WTC11 (cell line): ENCODE results near the gene ELMO1. TPM values are rescaled to one million over a fixed set of nuclear protein-coding genes. Genes with fewer than 3 reads are reported as not detected.

Experiments
- ATAC-seq: fragments of 200-7000 bp; cut with Tn5 transposase; 2 replicates; pipeline ENCODE4 v1.10.0; 2021; ENCODE audit warnings: mild to moderate bottlenecking, moderate library complexity
- CTCF ChIA-PET: fragments of 300-600 bp; sonication (Branson Sonifier 250); formaldehyde crosslinking; loops from one replicate; lab custom pipeline; 2021; ENCODE audit warnings: antibody characterized with exemption; lab: Charles Lee
- POLR2A ChIA-PET: fragments of 350-600 bp; sonication (Branson Sonifier 250); formaldehyde crosslinking; loops from one replicate; lab custom pipeline; 2021; ENCODE audit warnings: antibody characterized with exemption; lab: Charles Lee
- DNase-seq: peaks from one replicate; pipeline ENCODE4 v3.0.0; 2021; ENCODE audit warnings: low spot score
- H3K27ac Mint-ChIP-seq: 2 replicates; pipeline ENCODE4 v1.8.0; 2021; ENCODE audit warnings: mixed read lengths
- H3K27me3 Mint-ChIP-seq: 2 replicates; pipeline ENCODE4 v1.8.0; 2021; ENCODE audit warnings: low read depth, mild to moderate bottlenecking, moderate library complexity, mixed read lengths
- H3K36me3 Mint-ChIP-seq: 2 replicates; pipeline ENCODE4 v1.8.0; 2021; ENCODE audit warnings: mixed read lengths
- H3K4me1 Mint-ChIP-seq: 2 replicates; pipeline ENCODE4 v1.8.0; 2022; ENCODE audit warnings: mixed read lengths
- H3K4me3 Mint-ChIP-seq: 2 replicates; pipeline ENCODE4 v1.8.0; 2021; ENCODE audit warnings: mild to moderate bottlenecking, moderate library complexity, mixed read lengths
- H3K9me3 Mint-ChIP-seq: 2 replicates; pipeline ENCODE4 v1.8.0; 2021; ENCODE audit warnings: mixed read lengths
- AR ChIP-seq: fragments of 250-450 bp; sonication (Bioruptor Pico); IDR thresholded peaks from 2 replicates; pipeline ENCODE4 v1.9.0; 2021; ENCODE audit warnings: mild to moderate bottlenecking
- ATF2 ChIP-seq: sonication (generic); formaldehyde crosslinking; IDR thresholded peaks from 2 replicates; pipeline ENCODE4 v1.8.1; 2022; ENCODE audit warnings: low read depth, missing genetic modification reagents, borderline replicate concordance
- ELF4 ChIP-seq: sonication (generic); formaldehyde crosslinking; IDR thresholded peaks from 2 replicates; pipeline ENCODE4 v1.8.1; 2022; ENCODE audit warnings: low read depth, mild to moderate bottlenecking, moderate library complexity, missing genetic modification reagents
- GABPB1 ChIP-seq: sonication (generic); formaldehyde crosslinking; IDR thresholded peaks from 2 replicates; pipeline ENCODE4 v1.8.1; 2023; ENCODE audit warnings: mild to moderate bottlenecking, missing genetic modification reagents
- GTF2I ChIP-seq: fragments of 250-450 bp; sonication (Bioruptor Pico); conservative IDR thresholded peaks from 2 replicates; pipeline ENCODE4 v1.4.0; 2021; ENCODE audit warnings: mild to moderate bottlenecking
- HMGXB4 ChIP-seq: sonication (generic); formaldehyde crosslinking; IDR thresholded peaks from 2 replicates; pipeline ENCODE4 v1.8.1; 2023; ENCODE audit warnings: mild to moderate bottlenecking, moderate library complexity, missing genetic modification reagents
- IRF2 ChIP-seq: sonication (generic); formaldehyde crosslinking; IDR thresholded peaks from 2 replicates; pipeline ENCODE4 v1.8.0; 2022; ENCODE audit warnings: low read depth, missing genetic modification reagents, borderline replicate concordance
- MAX ChIP-seq: sonication (generic); formaldehyde crosslinking; IDR thresholded peaks from 2 replicates; pipeline ENCODE4 v1.8.0; 2022; ENCODE audit warnings: mild to moderate bottlenecking, missing genetic modification reagents
- MLX ChIP-seq: sonication (generic); formaldehyde crosslinking; IDR thresholded peaks from 2 replicates; pipeline ENCODE4 v1.8.1; 2023; ENCODE audit warnings: mild to moderate bottlenecking, missing genetic modification reagents, moderate library complexity
- NFATC4 ChIP-seq: fragments of 250-450 bp; sonication (Bioruptor Pico); IDR thresholded peaks from 2 replicates; pipeline ENCODE4 v1.9.0; 2021; ENCODE audit warnings: mild to moderate bottlenecking
- OVOL2 ChIP-seq: fragments of 250-450 bp; sonication (Bioruptor Pico); IDR thresholded peaks from 2 replicates; pipeline ENCODE4 v1.9.0; 2021; ENCODE audit warnings: mild to moderate bottlenecking, borderline replicate concordance
- RELA ChIP-seq: sonication (generic); formaldehyde crosslinking; IDR thresholded peaks from 2 replicates; pipeline ENCODE4 v1.8.1; 2022; ENCODE audit warnings: missing genetic modification reagents, mild to moderate bottlenecking, borderline replicate concordance
- SP1 ChIP-seq: sonication (generic); formaldehyde crosslinking; conservative IDR thresholded peaks from 2 replicates; pipeline ENCODE4 v1.8.1; 2022; ENCODE audit warnings: missing genetic modification reagents
- TCF7 ChIP-seq: sonication (generic); formaldehyde crosslinking; IDR thresholded peaks from 2 replicates; pipeline ENCODE4 v1.8.0; 2022; ENCODE audit warnings: mild to moderate bottlenecking, low read depth, missing genetic modification reagents, moderate library complexity
- ZNF219 ChIP-seq: sonication (generic); formaldehyde crosslinking; IDR thresholded peaks from 2 replicates; pipeline ENCODE4 v1.8.0; 2023; ENCODE audit warnings: missing genetic modification reagents, mild to moderate bottlenecking, borderline replicate concordance
- ZNF232 ChIP-seq: sonication (generic); formaldehyde crosslinking; IDR thresholded peaks from 2 replicates; pipeline ENCODE4 v1.8.0; 2022; ENCODE audit warnings: mild to moderate bottlenecking, missing genetic modification reagents
- ZNF396 ChIP-seq: fragments of 250-450 bp; sonication (Bioruptor Pico); IDR thresholded peaks from 2 replicates; pipeline ENCODE4 v1.8.0; 2021; ENCODE audit warnings: mild to moderate bottlenecking, moderate library complexity, borderline replicate concordance
- total RNA-seq: library from RNA; stranded (reverse); gene quantifications from 3 replicates; pipeline ENCODE4 v1.2.3, GENCODE V29; 2021

Gene ELMO1
- total RNA-seq, 1 experiment from 2014 or later = 19.4 TPM

GRCh38 chr7:37245590-37245989 lies 203.1 kb downstream of the ELMO1 start:
- DNase-seq (no peak), ATAC-seq (no peak)
- peak overlapping the region; percentile 80; the same call in 1 of the 2 replicates for H3K27ac Mint-ChIP-seq
- TF ChIP-seq AR (CRISPR knock-in tag) (no peak), ATF2 (CRISPR knock-in tag) (no peak), GABPB1 (CRISPR knock-in tag) (no peak), GTF2I (CRISPR knock-in tag) (no peak), ZNF219 (CRISPR knock-in tag) (no peak), SP1 (CRISPR knock-in tag) (no peak), ZNF396 (CRISPR knock-in tag) (no peak), IRF2 (CRISPR knock-in tag) (no peak), OVOL2 (CRISPR knock-in tag) (no peak), MLX (no peak), ELF4 (no peak), TCF7 (no peak), ZNF232 (CRISPR knock-in tag) (no peak), HMGXB4 (CRISPR knock-in tag) (no peak)
- no peak overlapping the region for H3K4me3 Mint-ChIP-seq
- ChIA-PET CTCF (no interaction called here), POLR2A (no interaction called here)
- H3K27me3 Mint-ChIP-seq = no peaks in the 10 kb centered on the region
- peaks cover 59% of the 10 kb centered on the region for H3K4me1 Mint-ChIP-seq
- peaks cover 4% of the 10 kb centered on the region; the same call in 1 of the 2 replicates for H3K9me3 Mint-ChIP-seq
- peaks cover 2% of the 10 kb centered on the region for H3K36me3 Mint-ChIP-seq

- Mint-ChIP-seq H3K36me3 (peaks cover under 1% of the 10 kb centered on the region), H3K27ac (no peak overlapping the region), H3K9me3 (peaks cover 1% of the 10 kb centered on the region; the same call in 1 of the 2 replicates), H3K4me3 (no peak overlapping the region), H3K4me1 (peaks cover 11% of the 10 kb centered on the region), H3K27me3 (no peaks in the 10 kb centered on the region; the same call in 1 of the 2 replicates)
- POLR2A ChIA-PET = no interaction called here
- CTCF ChIA-PET = interaction anchor here (1.1 to 1.5 kb wide), 3 partner anchors 252 to 272 kb away, joined by 3 to 8 read pairs (median 3); no protein-coding TSS in a partner anchor
- ATAC-seq (no peak), DNase-seq (no peak)
- no peak for TF ChIP-seq RELA
- TF ChIP-seq NFATC4 = no peak
- TF ChIP-seq MAX (CRISPR knock-in tag) = no peak
These were observed 211.8 kb downstream of the ELMO1 start for GRCh38 chr7:37236906-37237305.
